Left colon (tissue), 2 donors: ENCODE data around the gene PCED1A. TPM values are rescaled to one million over a fixed set of nuclear protein-coding genes. Genes with fewer than 3 reads are reported as not detected.
"Not testable (repeated sequence)": the region's sequence is repeated elsewhere in the genome, so short reads cannot be mapped to it uniquely, and the experiment has no call there.

Experiments
- ATAC-seq: fragments of 200-7000 bp; cut with Tn5 transposase; one replicate; pipeline ENCODE4 v1.9.1; 2020; ENCODE audit warnings: mild to moderate bottlenecking, moderate library complexity
- DNase-seq, 2 donors: peaks; one replicate each; pipeline ENCODE4 v3.0.0-alpha.2; 2020
- intact Hi-C, 2 donors: fragments of 100-400 bp; cut with DNase I in 1 of 2; cut with micrococcal nuclease in 1 of 2; formaldehyde crosslinking; loops; one replicate each; pipeline versions ENCODE4 v1.11.2 to v1.14.0; 2022; cut with DNase I, micrococcal nuclease
- total RNA-seq, 2 donors: library from RNA; stranded (reverse); fragmentation: NEBNext Ultra II Directional; extraction: Animal tissue kit (Norgen Biotek cat#: 25700); gene quantifications; one replicate each; pipeline ENCODE4 v1.2.1, GENCODE V29; 2021
- donor health status: DM: no; HTN: no; CAD: no.
- donor health status: DM: yes; HTN: yes; CAD: no.

PCED1A gene
- total RNA-seq, 2 donors from 2014 or later: 16.2 to 26.8 TPM

- intact Hi-C loops: no loop called here
- no peak for ATAC-seq
Observed at GRCh38 chr20:2835331-2835796, 5.1 kb downstream of the PCED1A start.

GRCh38 chr20:2834401-2835110 is 5.9 kb downstream of the PCED1A start:
- intact Hi-C loops: no loop called here
- ATAC-seq (no peak), DNase-seq (no peak)

More at GRCh38 chr20:2835331-2835796, 5.1 kb downstream of the PCED1A start:
- no peak for DNase-seq

- DNase-seq (no peak), ATAC-seq (no peak)
- intact Hi-C loops: no loop called here
Observed at GRCh38 chr20:2833761-2834160, 6.7 kb downstream of the PCED1A start.

- intact Hi-C loops, ATAC-seq, DNase-seq: not testable (repeated sequence)
Observed at GRCh38 chr20:2831206-2831605, 9.2 kb downstream of the PCED1A start.

GRCh38 chr20:2829376-2829775 is 11.1 kb downstream of the PCED1A start:
- intact Hi-C loops: no loop called here
- ATAC-seq (no peak), DNase-seq (no peak)

GRCh38 chr20:2826655-2827054 is 13.8 kb downstream of the PCED1A start:
- intact Hi-C loops: no loop called here
- no peak for DNase-seq
- no peak for ATAC-seq

- ATAC-seq (no peak), DNase-seq (no peak)
- intact Hi-C loops: no loop called here
Observed at GRCh38 chr20:2825761-2826160, 14.7 kb downstream of the PCED1A start.

GRCh38 chr20:2822073-2822472 is 18.4 kb downstream of the PCED1A start:
- ATAC-seq: no peak
- DNase-seq: no peak
- intact Hi-C loops: no loop called here

- DNase-seq (no peak), ATAC-seq (no peak)
- intact Hi-C loops: no loop called here
Observed at GRCh38 chr20:2820896-2821869, 19.3 kb downstream of the PCED1A start.

GRCh38 chr20:2820084-2820895 is 20.2 kb downstream of the PCED1A start:
- intact Hi-C loops: no loop called here
- no peak for ATAC-seq
- no peak for DNase-seq

GRCh38 chr20:2817891-2818595 is 22.4 kb downstream of the PCED1A start:
- ATAC-seq: no peak
- intact Hi-C loops: no loop called here
- no peak for DNase-seq

GRCh38 chr20:2817341-2817726 is 23.1 kb downstream of the PCED1A start:
- DNase-seq (no peak), ATAC-seq (no peak)
- intact Hi-C loops: no loop called here

GRCh38 chr20:2816583-2817340 is 23.7 kb downstream of the PCED1A start:
- intact Hi-C loops: no loop called here
- no peak for ATAC-seq
- DNase-seq: no peak

- ATAC-seq (no peak), DNase-seq (no peak)
- intact Hi-C loops: no loop called here
Observed at GRCh38 chr20:2816030-2816582, 24.3 kb downstream of the PCED1A start, which contains the start of gene TMEM239. Gene TMEM239 (plus strand): TSS chr20:2816364. CDS start chr20:2816555, 191 bp downstream.

GRCh38 chr20:2815242-2815900 is 25.1 kb downstream of the PCED1A start:
- intact Hi-C loops: no loop called here

GRCh38 chr20:2814587-2815051 is 25.8 kb downstream of the PCED1A start, which contains the start of gene C20orf141:
Gene C20orf141 (plus strand): TSS chr20:2814987. CDS start chr20:2815185, 198 bp downstream.
- ATAC-seq (no peak), DNase-seq (no peak)
- intact Hi-C loops: no loop called here

More at GRCh38 chr20:2815242-2815900, 25.1 kb downstream of the PCED1A start:
- DNase-seq: no peak
- ATAC-seq: no peak

- DNase-seq (no peak), ATAC-seq (no peak)
- intact Hi-C loops: no loop called here
Observed at GRCh38 chr20:2814076-2814475, 26.4 kb downstream of the PCED1A start.
